Testis (tissue), 2 donors: Measurements from ENCODE around the gene VPS37B.

ENCODE experiments used
- CTCF ChIP-seq, 3 experiments: fragments of 450-650 bp in 2 of 3; fragments of 200-600 bp in 1 of 3; sonication (generic) in 1 of 3; IDR thresholded peaks; one replicate each; pipeline ENCODE4 v1.5.1; 2016 to 2019; ENCODE audit warnings: antibody characterized with exemption in 3 of 3, mild to moderate bottlenecking in 2 of 3, moderate library complexity in 1 of 3
- POLR2A ChIP-seq: fragments of 450-650 bp; IDR thresholded peaks from one replicate; pipeline ENCODE4 v1.6.1; 2017; ENCODE audit warnings: antibody characterized with exemption, mild to moderate bottlenecking, moderate library complexity

DNA sequence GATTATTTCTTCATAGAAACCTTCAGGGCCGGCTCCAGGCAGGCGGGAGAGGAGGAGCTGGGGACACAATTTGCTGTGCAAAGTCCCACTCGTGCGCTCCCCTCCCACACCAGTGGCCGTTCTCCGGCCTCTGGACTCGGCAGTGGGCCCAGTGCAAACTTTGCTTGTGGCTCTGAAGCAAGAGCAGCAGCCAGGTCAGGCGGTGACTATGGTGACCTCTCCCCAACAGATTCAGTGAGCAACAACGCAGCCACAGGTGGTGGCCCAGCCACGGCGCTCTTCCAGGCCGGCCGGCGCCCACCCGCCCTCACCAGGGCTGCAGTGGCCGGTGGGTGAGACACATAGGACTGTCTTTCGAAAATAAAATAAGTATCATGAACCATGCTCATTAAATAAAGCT lies 29.5 kb downstream of the VPS37B start:
- TF ChIP-seq CTCF (IDR thresholded peaks at IDR 0.05): no peak
- no peak for TF ChIP-seq POLR2A
